ENCODE data around the gene MRGPRX4.

The MRGPRX4 gene

GRCh38 chr11:18221274-18221876 lies 48.7 kb downstream of the MRGPRX4 start:
- no peak for DNase-seq (ENCODE audit: low read depth in 2 of 2)

GRCh38 chr11:18222814-18223421 lies 50.3 kb downstream of the MRGPRX4 start:
- no peak for DNase-seq (ENCODE audit: low read depth in 2 of 2)
